Coronary artery (tissue), 2 donors: Measurements from ENCODE around the gene WDR7.
"Not testable (repeated sequence)": the region's sequence is repeated elsewhere in the genome, so short reads cannot be mapped to it uniquely, and the experiment has no call there.

Experiments
- DNase-seq: peaks from one replicate; pipeline ENCODE4 v3.0.0-alpha.2; 2017; ENCODE audit warnings: low spot score
- H3K27ac ChIP-seq, 2 donors: fragments of 200-600 bp; sonication (generic); one replicate each; pipeline ENCODE4 v1.5.1; 2016 to 2019
- H3K4me3 ChIP-seq: fragments of 200-600 bp; sonication (generic); 2 replicates; pipeline ENCODE4 v1.5.1; 2016; ENCODE audit warnings: mild to moderate bottlenecking, moderate library complexity
- TF ChIP-seq, protein P1 (sequence below): fragments of 200-600 bp; sonication (generic); IDR thresholded peaks from one replicate; pipeline ENCODE4 v1.5.1; 2019; ENCODE audit warnings: antibody characterized with exemption

Gene WDR7

DNA sequence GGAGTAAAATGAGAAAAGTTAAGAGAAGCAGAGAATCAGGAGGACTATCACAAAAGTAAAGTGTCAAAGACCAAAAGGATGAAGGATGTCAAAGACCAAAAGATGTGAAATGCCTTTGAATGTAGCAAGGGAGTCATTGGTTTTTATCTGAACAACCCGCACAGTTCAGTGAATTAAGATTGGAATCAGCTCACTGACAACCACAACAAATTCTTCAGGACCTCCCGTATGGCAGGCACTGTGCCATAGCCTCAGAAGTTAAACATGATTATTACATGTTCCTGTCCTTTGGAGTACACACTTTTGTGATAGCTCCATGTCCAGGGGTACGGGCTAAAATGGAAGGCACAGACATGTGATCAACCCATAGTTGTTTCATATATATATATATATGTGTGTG, 7.8 kb upstream of the WDR7 start:
- Histone ChIP-seq H3K27ac (no peak overlapping the region), H3K4me3 (no peak overlapping the region)
- TF ChIP-seq, protein P1, sequence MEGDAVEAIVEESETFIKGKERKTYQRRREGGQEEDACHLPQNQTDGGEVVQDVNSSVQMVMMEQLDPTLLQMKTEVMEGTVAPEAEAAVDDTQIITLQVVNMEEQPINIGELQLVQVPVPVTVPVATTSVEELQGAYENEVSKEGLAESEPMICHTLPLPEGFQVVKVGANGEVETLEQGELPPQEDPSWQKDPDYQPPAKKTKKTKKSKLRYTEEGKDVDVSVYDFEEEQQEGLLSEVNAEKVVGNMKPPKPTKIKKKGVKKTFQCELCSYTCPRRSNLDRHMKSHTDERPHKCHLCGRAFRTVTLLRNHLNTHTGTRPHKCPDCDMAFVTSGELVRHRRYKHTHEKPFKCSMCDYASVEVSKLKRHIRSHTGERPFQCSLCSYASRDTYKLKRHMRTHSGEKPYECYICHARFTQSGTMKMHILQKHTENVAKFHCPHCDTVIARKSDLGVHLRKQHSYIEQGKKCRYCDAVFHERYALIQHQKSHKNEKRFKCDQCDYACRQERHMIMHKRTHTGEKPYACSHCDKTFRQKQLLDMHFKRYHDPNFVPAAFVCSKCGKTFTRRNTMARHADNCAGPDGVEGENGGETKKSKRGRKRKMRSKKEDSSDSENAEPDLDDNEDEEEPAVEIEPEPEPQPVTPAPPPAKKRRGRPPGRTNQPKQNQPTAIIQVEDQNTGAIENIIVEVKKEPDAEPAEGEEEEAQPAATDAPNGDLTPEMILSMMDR: no peak
- DNase-seq: no peak

DNA sequence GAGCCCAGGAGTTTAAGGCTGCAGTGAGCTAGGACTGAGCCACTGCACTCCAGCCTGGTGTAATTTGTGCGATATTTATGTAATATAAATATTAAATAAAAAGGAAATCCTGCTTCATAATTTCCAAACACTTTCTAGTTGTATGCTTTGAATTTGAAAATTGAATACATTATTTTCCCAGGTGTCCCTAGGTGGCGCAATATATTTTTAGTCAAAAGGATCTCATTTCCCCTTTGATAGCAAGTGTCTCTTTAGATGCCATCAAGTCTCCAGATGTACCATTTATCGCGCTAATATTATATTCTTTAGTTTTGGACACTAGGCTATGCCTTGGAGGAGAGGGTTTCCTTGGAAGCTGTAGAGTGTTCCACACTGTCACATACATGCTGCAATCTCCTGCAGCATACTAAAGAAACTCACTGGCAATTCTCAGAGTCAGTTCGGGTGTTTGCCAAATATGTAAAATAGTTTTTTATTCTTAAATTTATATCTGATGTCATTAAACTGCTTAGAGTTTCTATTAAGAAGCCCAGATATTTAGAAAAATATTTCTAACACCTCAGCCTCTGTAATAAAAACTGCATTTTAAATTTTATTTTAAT, 5.6 kb upstream of the WDR7 start:
- Histone ChIP-seq H3K27ac (no peak overlapping the region), H3K4me3 (no peak overlapping the region)
- DNase-seq: no peak
- TF ChIP-seq, protein P1: no peak

DNA sequence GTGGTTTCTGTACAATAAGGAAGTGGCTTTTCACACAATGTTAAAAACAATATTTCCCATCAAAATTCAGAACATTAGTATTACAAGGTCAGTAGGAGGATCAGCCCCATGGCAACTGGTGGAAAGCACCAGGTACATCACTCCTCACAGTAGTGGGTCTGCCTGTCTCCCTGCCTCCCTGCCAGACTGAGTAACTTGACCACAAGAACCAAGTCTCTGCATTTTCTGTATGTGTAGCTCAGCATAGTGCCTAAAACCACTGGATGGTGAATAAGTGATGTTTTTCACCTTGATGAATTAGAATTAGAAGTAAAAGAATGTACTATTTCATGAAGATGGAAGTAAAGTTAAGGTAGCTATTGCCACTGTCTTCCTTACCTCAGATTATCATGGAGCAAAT, 4.1 kb upstream of the WDR7 start:
- Histone ChIP-seq H3K27ac (no peak overlapping the region), H3K4me3 (no peak overlapping the region)
- TF ChIP-seq, protein P1: no peak
- no peak for DNase-seq

DNA sequence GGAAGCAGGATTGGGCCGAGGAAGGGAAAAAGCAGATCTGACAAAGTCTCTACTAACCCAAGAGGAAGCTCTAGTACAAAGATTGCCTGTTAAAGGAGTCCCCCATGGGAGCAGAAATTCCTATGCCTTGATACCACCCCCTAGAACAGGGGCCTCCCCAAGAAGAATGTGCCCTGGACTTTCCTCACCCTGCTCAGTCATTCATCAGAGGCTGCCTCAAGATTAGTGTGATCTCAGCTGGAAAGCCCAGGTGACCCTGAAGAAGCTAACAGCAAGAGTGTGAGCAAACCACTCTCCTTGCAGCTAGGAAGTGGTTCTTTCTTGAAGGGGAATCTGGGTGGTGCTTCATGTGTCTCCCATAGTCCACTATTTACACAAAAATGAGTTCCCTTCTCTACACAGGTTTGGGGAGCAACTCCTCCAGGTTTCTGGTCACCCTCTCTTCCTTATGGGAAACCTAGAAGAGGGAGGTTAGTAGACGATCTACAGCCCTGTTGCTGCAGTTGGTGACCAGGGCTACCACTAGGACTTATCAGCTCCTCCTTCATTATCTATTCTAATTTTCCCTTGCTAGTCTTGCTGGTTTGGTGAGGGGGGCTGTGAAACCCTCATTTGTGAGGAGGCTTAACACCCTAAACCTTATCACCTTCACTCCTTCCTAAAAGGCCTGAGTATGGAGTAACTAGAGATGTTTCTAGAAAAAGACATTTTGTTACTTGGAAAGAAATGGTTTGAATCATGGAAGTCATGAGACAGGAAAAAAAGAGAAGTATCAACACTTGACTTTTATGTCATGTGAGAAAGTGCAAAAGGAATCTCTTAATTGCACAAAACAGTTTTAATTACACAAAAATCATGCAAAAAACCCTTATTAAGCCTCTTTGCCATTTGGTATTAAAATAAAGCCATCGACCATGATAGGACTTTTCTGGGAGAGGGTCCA, 2.9 kb upstream of the WDR7 start:
- Histone ChIP-seq H3K4me3 (no peak overlapping the region), H3K27ac (no peak overlapping the region)
- DNase-seq: no peak
- TF ChIP-seq, protein P1: no peak

DNA sequence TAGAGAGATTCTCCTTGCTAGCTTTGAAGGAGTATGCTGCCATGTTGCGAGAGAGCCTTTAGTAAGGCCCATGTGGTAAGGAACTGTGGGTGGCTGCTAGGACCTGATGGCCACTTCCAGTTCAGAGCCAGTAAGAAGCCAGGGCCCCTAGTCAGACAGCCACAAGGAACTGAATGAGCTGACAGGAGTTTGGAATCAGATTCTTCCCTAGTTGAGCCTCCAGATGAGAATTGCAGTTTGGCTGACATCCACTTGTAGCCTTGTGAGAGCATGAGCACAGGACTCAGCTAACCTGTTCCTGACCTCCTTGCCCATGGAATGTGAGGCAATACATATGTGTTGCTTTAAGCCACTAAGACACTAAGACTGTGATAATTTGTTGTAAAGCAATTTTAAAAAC, 1.2 kb upstream of the WDR7 start:
- DNase-seq: no peak
- TF ChIP-seq, protein P1: no peak
- Histone ChIP-seq H3K4me3 (no peak overlapping the region), H3K27ac (no peak overlapping the region)

DNA sequence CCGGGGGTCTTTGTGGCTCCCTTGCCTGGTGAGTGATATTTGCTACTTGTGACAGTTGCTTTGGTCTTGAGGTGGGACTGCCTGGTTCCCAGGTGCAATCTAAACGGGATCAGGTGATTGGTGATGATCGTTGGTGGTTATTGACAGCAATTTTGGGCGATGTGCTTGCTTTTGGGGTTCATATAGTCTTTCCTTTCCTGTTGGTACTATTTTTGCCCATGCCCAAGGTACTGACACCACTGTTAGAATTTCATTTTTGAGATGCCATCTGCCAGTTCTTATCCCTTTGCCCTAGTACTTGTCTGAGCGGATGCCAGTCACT, 573 bp downstream of the WDR7 start:
- TF ChIP-seq, protein P1: no peak
- no peak for DNase-seq
- H3K4me3 ChIP-seq: peak overlapping the region; percentile 88
- peak overlapping the region; percentile 79 to 94 for H3K27ac ChIP-seq

DNA sequence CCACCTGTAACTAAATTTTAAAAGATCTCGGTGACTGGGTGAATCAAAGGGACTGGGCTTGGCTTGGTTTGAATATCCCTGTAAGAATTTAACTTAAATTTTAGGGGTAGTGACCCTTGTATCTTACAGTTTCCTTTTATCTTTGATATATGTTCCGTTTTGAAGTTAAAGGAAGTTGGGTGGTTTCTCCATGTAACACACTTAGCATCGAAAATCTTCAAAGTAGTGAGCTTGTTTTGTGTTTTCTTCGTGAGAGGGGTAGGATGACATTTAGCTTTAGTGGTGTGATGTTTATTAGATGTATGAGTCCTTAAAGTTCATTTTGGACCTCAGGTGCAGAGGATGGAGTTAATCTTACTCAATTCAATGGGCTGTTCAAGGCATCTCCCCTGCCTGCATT, 1.6 kb downstream of the WDR7 start:
- Histone ChIP-seq H3K27ac (no peak overlapping the region), H3K4me3 (no peak overlapping the region)
- TF ChIP-seq, protein P1: no peak
- no peak for DNase-seq

DNA sequence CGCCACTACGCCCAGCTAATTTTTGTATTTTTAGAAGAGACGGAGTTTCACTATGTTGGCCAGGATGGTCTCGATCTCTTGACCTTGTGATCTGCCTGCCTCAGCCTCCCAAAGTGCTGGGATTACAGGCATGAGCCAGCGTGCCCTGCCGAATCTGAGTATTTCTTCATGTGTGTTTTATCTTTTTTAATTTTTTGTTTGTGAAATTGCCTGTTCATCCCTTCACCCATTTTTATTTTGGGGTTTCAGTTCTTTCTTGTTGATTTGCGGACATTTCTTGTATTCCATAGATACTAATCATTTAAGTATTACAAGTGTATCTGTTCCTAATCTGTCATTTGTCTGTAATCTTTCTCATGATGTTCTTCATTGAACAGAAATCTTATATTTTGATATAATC, 3.1 kb downstream of the WDR7 start:
- not testable (repeated sequence) for H3K27ac ChIP-seq, H3K4me3 ChIP-seq, DNase-seq
